CD14-positive monocyte (primary cell): Measurements from ENCODE around the gene SPC24. TPM values are rescaled to one million over a fixed set of nuclear protein-coding genes. Genes with fewer than 3 reads are reported as not detected.
A peak's percentile ranks its signal among the peaks of the same experiment; 100 is the strongest.

Source experiments
- DNase-seq, 3 donors: peaks; one replicate each; pipeline ENCODE4 v3.0.0-alpha.2; 2011 to 2022
- H2AFZ ChIP-seq: 2 replicates; pipeline ENCODE4 v1.6.0; 2012; ENCODE audit warnings: mild to moderate bottlenecking, low read depth, low read length, inconsistent platforms; ENCODE audit not compliant: insufficient read depth, poor library complexity, severe bottlenecking
- H3K27ac ChIP-seq, 2 donors: 1 replicate in 1 of 2; 2 replicates in 1 of 2; pipeline ENCODE4 v1.5.1; 2012 to 2013; ENCODE audit warnings: low read length in 2 of 2, control low read depth in 1 of 2, inconsistent platforms in 1 of 2, low read depth in 1 of 2, mild to moderate bottlenecking in 1 of 2
- H3K27me3 ChIP-seq, 2 donors: one replicate each; pipeline versions ENCODE4 v1.6.0 to v1.6.1; 2011 to 2013; ENCODE audit warnings: low read length in 2 of 2; ENCODE audit not compliant: control insufficient read depth in 2 of 2, insufficient read depth in 2 of 2
- H3K36me3 ChIP-seq, 2 donors: replicated peaks in 1 of 2; 1 replicate in 1 of 2; 2 replicates in 1 of 2; pipeline versions ENCODE4 v1.5.1 to v1.6.1; 2012 to 2013; ENCODE audit warnings: low read length in 2 of 2, control low read depth in 1 of 2, inconsistent platforms in 1 of 2, mild to moderate bottlenecking in 1 of 2; ENCODE audit not compliant: insufficient read depth in 2 of 2, control insufficient read depth in 1 of 2
- H3K4me1 ChIP-seq, 2 donors: 1 replicate in 1 of 2; 2 replicates in 1 of 2; pipeline versions ENCODE4 v1.5.1 to v1.6.1; 2012 to 2013; ENCODE audit warnings: low read length in 2 of 2, control low read depth in 1 of 2, inconsistent platforms in 1 of 2, mild to moderate bottlenecking in 1 of 2, moderate library complexity in 1 of 2; ENCODE audit not compliant: insufficient read depth in 2 of 2, control insufficient read depth in 1 of 2
- H3K4me2 ChIP-seq: replicated peaks from 2 replicates; pipeline ENCODE3; 2012; ENCODE audit warnings: low read length, moderate library complexity, mild to moderate bottlenecking; ENCODE audit not compliant: poor library complexity, severe bottlenecking; ENCODE audit errors: extremely low read depth
- H3K4me3 ChIP-seq, 3 experiments: fragments of 200-600 bp in 1 of 3; sonication (generic) in 1 of 3; replicated peaks in 1 of 3; 1 replicate in 2 of 3; 2 replicates in 1 of 3; pipeline ENCODE4 v1.5.1; 2011 to 2013; ENCODE audit warnings: low read length in 3 of 3, mild to moderate bottlenecking in 3 of 3, control low read depth in 2 of 3, low read depth in 2 of 3, inconsistent platforms in 1 of 3, moderate library complexity in 1 of 3
- H3K79me2 ChIP-seq: 2 replicates; pipeline ENCODE4 v1.6.0; 2012; ENCODE audit warnings: mild to moderate bottlenecking, control low read depth, inconsistent platforms, low read length, moderate library complexity; ENCODE audit not compliant: insufficient read depth
- H3K9ac ChIP-seq: 2 replicates; pipeline ENCODE4 v1.6.0; 2017; ENCODE audit warnings: low read length, mild to moderate bottlenecking; ENCODE audit not compliant: insufficient read depth, poor library complexity, severe bottlenecking
- H3K9me3 ChIP-seq, 2 donors: replicated peaks in 1 of 2; 1 replicate in 1 of 2; 2 replicates in 1 of 2; pipeline versions ENCODE4 v1.5.1 to v1.6.1; 2012 to 2013; ENCODE audit warnings: low read length in 2 of 2, control low read depth in 1 of 2; ENCODE audit not compliant: control insufficient read depth in 1 of 2, insufficient read depth in 1 of 2
- H4K20me1 ChIP-seq: 2 replicates; pipeline ENCODE4 v1.6.0; 2012; ENCODE audit warnings: mild to moderate bottlenecking, low read length, control low read depth, moderate library complexity; ENCODE audit not compliant: insufficient read depth
- H3K27ac Mint-ChIP-seq, 7 donors: one replicate each; pipeline ENCODE4 v1.8.0; 2020; ENCODE audit warnings: mild to moderate bottlenecking in 7 of 7, mixed read lengths in 7 of 7, moderate library complexity in 6 of 7, inconsistent platforms in 2 of 7
- H3K27me3 Mint-ChIP-seq, 3 donors: one replicate each; pipeline ENCODE4 v1.8.0; 2021 to 2022; ENCODE audit warnings: low read depth in 3 of 3, mild to moderate bottlenecking in 3 of 3, mixed read lengths in 3 of 3, moderate library complexity in 3 of 3, inconsistent platforms in 1 of 3
- H3K36me3 Mint-ChIP-seq, 2 donors: one replicate each; pipeline ENCODE4 v1.8.0; 2020; ENCODE audit warnings: mixed read lengths in 2 of 2, inconsistent platforms in 1 of 2, mild to moderate bottlenecking in 1 of 2
- H3K4me1 Mint-ChIP-seq: one replicate; pipeline ENCODE4 v1.8.0; 2020; ENCODE audit warnings: mild to moderate bottlenecking, mixed read lengths
- H3K4me3 Mint-ChIP-seq, 2 donors: one replicate each; pipeline ENCODE4 v1.8.0; 2020; ENCODE audit warnings: mild to moderate bottlenecking in 2 of 2, mixed read lengths in 2 of 2, moderate library complexity in 1 of 2
- H3K9me3 Mint-ChIP-seq, 7 donors: one replicate each; pipeline ENCODE4 v1.8.0; 2020 to 2022; ENCODE audit warnings: mixed read lengths in 7 of 7, mild to moderate bottlenecking in 6 of 7, moderate library complexity in 6 of 7, inconsistent platforms in 2 of 7
- CTCF ChIP-seq: fragments of 200-600 bp; IDR thresholded peaks from one replicate; pipeline ENCODE4 v1.8.0; 2022; ENCODE audit warnings: antibody characterized with exemption, mild to moderate bottlenecking
- WGBS: methylation state at CpG from one replicate; pipeline ENCODE4 v1.1.5; 2013; ENCODE audit warnings: missing lambda C conversion rate; ENCODE audit not compliant: insufficient coverage; 5-methylcytosine and 5-hydroxymethylcytosine counted together
- intact Hi-C, 2 donors: fragments of 100-400 bp; cut with micrococcal nuclease; formaldehyde crosslinking; loops; one replicate each; pipeline versions ENCODE4 v1.15.0 to v1.15.1; 2023
- polyA plus RNA-seq, 3 donors: library from polyadenylated mRNA; depleted of rRNA in 1 of 3; unstranded in 2 of 3; stranded (reverse) in 1 of 3; fragments of 300-500 nt in 2 of 3; fragments of >200 nt in 1 of 3; fragmentation: Illumina TruSeq in 2 of 3; gene quantifications; 1 replicate in 2 of 3; 2 replicates in 1 of 3; pipeline ENCODE4 v1.2.3, GENCODE V29; 2012 to 2021

SPC24 gene
- polyA plus RNA-seq, 3 donors, result 0.27 TPM; not detected in 2

GRCh38 chr19:11171144-11171543 is 15.6 kb upstream of the SPC24 start:
- H3K79me2 ChIP-seq, result no peaks in the 10 kb centered on the region
- WGBS, result no CpG with 5 or more reads among the region's 5 CpGs
- H3K9me3 Mint-ChIP-seq, result peaks cover 0 to 3% (median 0%) of the 10 kb centered on the region in 7 donors
- H3K4me1 ChIP-seq, result no peaks in the 10 kb centered on the region
- no peaks in the 10 kb centered on the region for H3K9me3 ChIP-seq
- no peak overlapping the region for H3K4me2 ChIP-seq
- no peaks in the 10 kb centered on the region for H3K4me1 Mint-ChIP-seq
- TF ChIP-seq CTCF, result no peak
- no peak overlapping the region for H3K4me3 ChIP-seq
- no peak overlapping the region for H2AFZ ChIP-seq
- no peaks in the 10 kb centered on the region for H3K36me3 ChIP-seq
- no peak overlapping the region for H3K4me3 Mint-ChIP-seq
- H3K36me3 Mint-ChIP-seq, result peaks cover 0 to 10% of the 10 kb centered on the region in 2 donors
- H3K27ac ChIP-seq, result no peak overlapping the region
- no peaks in the 10 kb centered on the region for H4K20me1 ChIP-seq
- H3K9ac ChIP-seq, result no peak overlapping the region
- H3K27me3 ChIP-seq, result no peaks in the 10 kb centered on the region
- DNase-seq, result no peak
- intact Hi-C loops, result no loop called here
- peaks cover 0 to 1% (median 0%) of the 10 kb centered on the region in 3 donors for H3K27me3 Mint-ChIP-seq
- no peak overlapping the region for H3K27ac Mint-ChIP-seq

GRCh38 chr19:11169896-11170678 is 14.5 kb upstream of the SPC24 start:
- Histone ChIP-seq H3K36me3 (no peaks in the 10 kb centered on the region), H3K4me3 (no peak overlapping the region), H3K27me3 (no peaks in the 10 kb centered on the region), H4K20me1 (no peaks in the 10 kb centered on the region), H3K79me2 (no peaks in the 10 kb centered on the region), H2AFZ (no peak overlapping the region), H3K4me2 (no peak overlapping the region), H3K4me1 (no peaks in the 10 kb centered on the region), H3K27ac (no peak overlapping the region), H3K9ac (no peak overlapping the region), H3K9me3 (no peaks in the 10 kb centered on the region)
- Mint-ChIP-seq H3K27ac (peak overlapping the region in 1 of 7 donors; percentile 59), H3K36me3 (peaks cover 0 to 7% of the 10 kb centered on the region in 2 donors), H3K4me1 (no peaks in the 10 kb centered on the region), H3K9me3 (peaks cover 0 to 3% (median 0%) of the 10 kb centered on the region in 7 donors), H3K4me3 (no peak overlapping the region), H3K27me3 (peaks cover 0 to 3% (median 0%) of the 10 kb centered on the region in 3 donors)
- DNase-seq, result no peak
- 93% methylated on average over 26 of the region's 31 CpGs for WGBS
- intact Hi-C loops, result no loop called here
- no peak for TF ChIP-seq CTCF
